GM19463 (cell line): Measurements from ENCODE around the gene ACTN3.
"Not testable (repeated sequence)": the region's sequence is repeated elsewhere in the genome, so short reads cannot be mapped to it uniquely, and the experiment has no call there.

Experiments used
- ATAC-seq: cut with Tn5 transposase; IDR thresholded peaks from one replicate; pipeline ENCODE4 v1.9.1; 2021; ENCODE audit warnings: mild to moderate bottlenecking, moderate library complexity; ENCODE audit not compliant: unreplicated experiment

ACTN3 gene

GRCh38 chr11:66562907-66563583 lies 16.3 kb downstream of the ACTN3 start:
- no peak for ATAC-seq

DNA sequence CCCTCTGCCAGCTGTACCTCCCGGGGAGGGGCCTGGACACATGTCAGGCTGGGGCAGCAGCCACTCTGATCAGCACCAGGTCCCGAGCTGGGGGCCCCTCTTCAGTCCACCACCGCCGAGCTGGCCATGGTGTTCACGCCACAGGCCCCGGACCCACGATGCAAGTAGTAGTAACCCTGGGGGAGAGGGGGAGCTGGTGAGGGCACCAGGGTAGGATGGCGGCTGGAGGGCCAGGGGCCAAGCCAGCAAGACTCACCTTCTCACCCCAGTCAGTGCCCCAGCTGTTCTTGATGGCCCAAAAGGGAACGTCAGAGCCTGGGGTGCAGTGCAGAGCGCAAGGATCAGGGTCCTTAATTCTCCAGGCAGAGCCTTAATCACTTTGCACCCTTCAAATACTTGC lies 17.1 kb downstream of the ACTN3 start:
- ATAC-seq, result no peak

DNA sequence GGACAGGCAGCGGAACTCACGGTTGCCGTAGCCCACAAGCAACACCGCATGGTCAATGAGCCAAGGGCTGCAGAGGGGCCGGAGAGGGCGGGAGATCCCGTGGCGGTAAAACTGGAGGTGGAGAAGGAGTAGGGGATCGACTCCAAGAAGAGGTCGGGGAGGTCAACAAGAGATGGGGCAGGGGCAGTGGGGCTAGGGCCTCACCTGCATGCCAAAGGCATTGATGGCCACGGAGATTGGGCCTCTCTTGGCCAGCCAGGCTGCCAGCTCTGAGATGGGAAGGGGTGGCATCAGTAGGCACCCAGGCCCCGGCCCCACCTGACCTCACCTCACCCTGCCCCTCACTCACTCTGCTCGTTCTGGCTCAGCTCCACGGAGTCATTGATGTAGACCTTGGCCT lies 17.8 kb downstream of the ACTN3 start:
- no peak for ATAC-seq

GRCh38 chr11:66564984-66565383 lies 18.3 kb downstream of the ACTN3 start:
- ATAC-seq, result no peak

DNA sequence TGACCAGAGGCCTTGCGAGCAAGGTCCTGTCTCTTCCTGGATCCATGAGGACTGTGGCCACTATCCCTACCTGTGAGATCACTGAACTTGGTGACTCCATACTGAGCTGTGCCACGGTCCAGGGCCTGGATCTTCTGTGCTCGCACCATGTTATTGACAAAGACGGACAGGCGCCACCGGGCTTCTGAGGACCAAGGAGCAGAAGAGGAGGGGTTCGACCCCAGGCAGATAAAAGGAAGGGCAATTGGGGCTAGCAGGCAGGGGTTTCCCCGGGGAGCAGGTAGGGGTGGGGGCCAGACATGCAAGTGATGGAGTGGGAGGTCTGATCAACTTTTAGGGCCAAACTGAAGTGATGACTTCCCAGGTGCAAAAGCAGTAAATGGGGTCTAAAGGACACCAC lies 19.5 kb downstream of the ACTN3 start:
- ATAC-seq, result no peak

DNA sequence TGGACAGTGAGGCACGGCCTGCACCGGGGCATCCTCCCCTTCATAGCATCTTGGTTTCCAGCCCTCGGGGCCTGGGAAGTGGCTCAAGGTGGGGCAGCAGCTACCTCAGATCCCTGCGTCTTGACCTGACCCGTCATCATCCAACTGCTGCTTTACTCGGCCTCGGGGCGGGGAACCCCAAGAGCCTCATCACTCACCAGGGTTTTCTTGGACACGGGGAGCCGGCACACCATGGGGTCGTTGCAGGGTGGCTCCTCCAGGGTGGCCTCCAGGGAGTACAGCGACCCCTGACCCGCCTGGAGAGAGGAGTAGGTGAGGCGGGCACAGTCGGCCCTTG lies 21.1 kb downstream of the ACTN3 start:
- ATAC-seq, result no peak

- peak; percentile 48 for ATAC-seq
Measured at GRCh38 chr11:66568124-66568916, 21.6 kb downstream of the ACTN3 start, which contains the start of gene CTSF. Gene CTSF (minus strand): TSS chr11:66568606. CDS start chr11:66568486, 120 bp downstream.

DNA sequence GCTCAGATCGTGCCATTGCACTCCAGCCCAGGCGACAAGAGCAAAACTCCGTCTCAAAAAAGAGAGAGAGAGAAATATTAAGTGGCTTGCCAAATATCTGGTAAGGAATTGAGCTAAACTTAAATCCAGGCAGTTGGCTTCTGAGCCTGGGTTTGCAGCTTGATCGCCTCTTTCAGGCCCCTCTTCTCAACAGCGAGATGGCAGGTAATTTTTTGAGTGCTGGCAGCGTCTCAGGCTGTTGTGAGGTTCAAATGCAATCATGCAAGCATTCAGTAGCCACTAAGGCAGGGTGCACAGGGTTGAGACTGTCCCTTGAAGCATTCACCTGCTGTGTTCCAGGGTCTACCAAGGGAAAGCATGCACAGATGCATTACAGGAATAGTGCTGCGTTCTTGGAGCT lies 22.4 kb downstream of the ACTN3 start:
- ATAC-seq, result no peak

DNA sequence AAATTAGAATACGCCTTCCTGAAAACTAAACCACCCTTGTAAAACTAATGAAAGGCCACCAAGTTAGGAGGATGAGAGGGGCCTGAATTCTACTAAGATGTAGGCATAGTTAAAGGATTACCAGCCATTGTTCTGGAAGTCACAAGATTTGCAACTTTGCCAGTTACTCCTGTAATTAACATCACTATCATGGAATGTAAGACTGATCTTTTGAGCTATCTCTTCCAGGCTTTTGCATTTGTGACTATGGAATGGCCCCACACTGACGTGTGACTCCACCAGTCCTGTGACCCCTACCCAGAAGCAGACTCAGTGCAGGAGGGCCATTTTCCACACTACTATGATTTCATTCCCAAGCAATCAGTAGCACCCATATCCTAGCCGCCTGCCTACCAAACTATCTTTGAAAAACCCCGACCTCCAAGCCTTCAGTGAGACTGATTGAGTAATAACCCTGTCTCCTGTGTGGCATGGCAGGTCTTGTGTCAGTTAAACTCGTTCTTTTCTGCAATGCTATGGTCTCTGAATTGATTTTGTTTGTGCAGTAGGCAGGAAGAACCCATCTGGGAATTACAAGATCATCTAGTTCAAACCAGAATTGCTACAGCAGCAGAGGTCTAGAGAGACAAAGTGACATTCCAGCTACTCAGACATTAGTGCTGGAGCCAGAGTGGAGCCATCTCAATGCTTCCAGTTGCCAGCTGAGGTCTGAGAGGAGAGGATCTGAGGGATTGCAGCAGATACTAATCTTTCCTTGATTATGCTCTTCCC lies 23.6 kb downstream of the ACTN3 start:
- no peak for ATAC-seq

GRCh38 chr11:66570850-66571180 lies 24.1 kb downstream of the ACTN3 start:
- ATAC-seq, result no peak

GRCh38 chr11:66579017-66579606 lies 32.4 kb downstream of the ACTN3 start:
- ATAC-seq, result no peak

GRCh38 chr11:66580803-66581202 lies 34.1 kb downstream of the ACTN3 start:
- no peak for ATAC-seq

DNA sequence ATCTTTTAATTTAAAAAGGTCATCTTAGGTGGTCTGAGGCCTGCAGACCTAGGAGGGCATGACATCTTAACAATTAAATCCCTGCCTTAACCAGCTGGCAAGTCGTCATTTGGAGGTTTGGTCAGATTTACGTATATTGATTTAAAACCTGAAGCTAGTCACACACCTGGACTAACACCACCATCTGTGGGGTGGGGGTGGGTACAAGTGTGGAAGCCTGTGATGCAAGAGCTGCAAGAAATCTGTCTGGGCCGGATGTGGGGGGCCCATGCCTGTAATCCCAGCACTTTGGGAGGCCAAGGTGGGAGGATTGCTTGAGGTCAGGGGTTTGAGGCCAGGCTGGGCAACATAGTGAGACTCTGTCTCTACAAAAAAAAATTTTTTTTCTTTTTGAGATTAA lies 34.6 kb downstream of the ACTN3 start:
- no peak for ATAC-seq

DNA sequence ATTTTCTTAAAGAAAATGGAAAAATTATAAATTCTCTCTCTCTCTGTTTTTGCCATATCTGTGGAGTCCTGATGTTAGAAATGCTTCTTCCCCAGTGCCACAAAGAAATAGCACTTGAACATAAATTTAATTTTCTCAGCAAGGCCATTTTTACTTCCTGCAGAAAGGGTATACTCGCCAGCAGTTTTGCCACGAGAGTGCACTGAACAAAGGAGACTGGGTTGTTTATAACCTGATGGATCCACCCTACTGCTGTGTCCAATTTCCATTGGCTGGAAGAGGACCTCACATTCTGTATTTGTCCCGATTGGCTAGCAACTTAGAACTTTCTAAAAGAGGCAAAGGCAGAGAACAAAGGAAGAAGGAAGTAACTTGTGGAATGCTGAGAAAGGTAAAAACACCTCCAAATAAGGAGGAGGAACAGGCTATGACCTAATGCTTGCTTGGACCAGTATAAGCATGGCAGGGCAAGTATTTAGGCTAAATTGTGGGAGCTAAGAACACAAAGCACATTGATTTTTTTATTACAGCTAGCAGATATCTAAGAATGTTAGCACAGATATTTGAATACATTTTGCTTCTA lies 36.0 kb downstream of the ACTN3 start:
- ATAC-seq, result not testable (repeated sequence)

- not testable (repeated sequence) for ATAC-seq
Measured at GRCh38 chr11:66585447-66585846, 38.7 kb downstream of the ACTN3 start.

GRCh38 chr11:66586136-66586535 lies 39.4 kb downstream of the ACTN3 start:
- ATAC-seq, result no peak

DNA sequence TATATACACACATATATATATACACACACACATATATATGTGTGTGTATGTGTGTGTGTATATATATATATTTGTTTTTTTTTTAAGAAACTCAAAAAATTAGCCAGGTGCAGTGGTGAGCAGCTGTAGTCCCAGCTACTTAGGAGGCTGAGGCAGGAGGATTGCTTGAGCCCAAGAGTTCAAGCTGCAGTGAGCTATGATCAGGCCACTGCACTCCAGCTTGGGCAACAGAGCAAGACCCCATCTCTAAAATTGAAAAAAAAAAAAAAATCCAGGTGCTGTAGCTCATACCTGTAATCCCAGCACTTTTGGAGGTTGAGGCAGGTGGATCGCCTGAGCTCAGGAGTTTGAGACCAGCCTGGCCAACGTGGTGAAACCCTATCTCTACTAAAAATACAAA lies 42.6 kb downstream of the ACTN3 start:
- not testable (repeated sequence) for ATAC-seq

DNA sequence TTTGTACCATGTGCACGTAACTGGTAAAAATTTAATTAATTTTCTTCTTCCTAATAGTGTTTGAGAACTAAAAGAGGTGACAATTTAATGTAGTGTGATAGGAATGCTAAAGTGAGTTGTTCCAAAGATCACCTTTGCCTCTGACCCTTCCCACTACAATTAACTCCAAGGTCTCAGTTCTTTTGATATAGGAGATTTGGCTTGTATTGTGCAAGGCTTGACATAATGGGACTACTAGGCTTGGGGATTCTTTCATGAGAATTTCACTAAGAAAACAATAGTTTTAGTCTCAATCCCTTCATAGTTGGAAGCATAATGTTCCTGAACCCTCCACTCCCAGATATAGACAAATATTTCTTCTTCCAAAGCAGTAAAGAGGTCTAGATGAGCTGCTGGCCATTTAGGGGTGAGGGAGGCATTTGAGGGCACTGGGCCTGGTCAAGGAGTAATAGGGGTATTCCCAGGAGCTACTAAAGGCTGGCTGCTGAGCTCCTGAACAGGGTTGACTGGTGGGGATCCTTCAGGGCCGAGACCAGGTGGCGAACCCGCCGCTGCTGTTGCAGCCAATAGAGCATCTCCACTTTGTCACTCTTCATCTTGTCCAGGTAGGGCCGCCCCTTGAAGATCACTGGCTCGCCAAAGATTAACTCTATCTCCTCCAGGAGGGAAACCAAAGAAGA lies 43.4 kb downstream of the ACTN3 start:
- no peak for ATAC-seq

- no peak for ATAC-seq
Measured at GRCh38 chr11:66591175-66591574, 44.5 kb downstream of the ACTN3 start.

DNA sequence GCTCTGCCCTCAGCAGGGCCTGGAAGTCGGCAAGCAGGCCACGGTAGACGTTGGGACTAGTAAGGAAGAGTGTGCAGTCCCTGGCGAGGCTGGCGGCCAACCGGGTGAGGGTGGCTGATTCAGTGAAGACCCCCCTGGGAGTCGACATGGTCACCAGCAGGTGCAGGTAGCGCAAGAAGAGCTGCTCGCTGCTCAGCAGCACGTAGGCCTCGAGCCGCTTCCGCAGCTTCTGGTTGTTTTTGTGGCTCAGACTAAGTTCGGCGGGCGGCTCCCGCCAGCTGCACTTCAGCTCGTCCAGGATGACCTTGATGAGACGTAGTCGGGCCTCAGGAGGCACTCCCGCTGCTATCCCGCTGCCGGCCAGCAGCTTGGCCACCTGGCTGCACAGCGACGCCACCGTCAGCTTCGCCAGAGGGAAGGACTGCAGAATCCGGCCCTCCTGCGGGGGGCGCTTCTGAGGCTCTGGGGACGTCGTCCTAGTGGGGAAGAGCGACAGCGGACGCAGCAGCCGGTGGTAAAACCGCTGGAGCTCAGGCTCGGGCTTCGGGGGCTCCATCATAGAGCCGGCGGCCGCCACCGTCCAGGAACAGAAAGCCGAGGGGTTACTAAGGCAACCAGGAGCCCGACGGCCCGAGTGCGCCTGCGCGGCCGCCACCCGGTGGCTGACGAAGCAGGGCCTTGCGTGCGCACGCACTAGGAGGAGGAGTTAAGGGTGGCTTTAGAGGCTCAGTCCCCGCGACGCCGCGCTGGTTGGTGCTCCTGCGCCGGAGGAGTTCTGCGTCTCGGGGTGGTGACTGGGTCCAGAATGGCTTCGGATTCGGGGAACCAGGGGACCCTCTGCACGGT lies 46.0 kb downstream of the ACTN3 start, which contains the start of the genes CCDC87 and CCS:
TSS of gene CCDC87 (minus strand) at position 607 of the 846 bp plus-strand sequence. CDS start at position 559, 48 bp downstream.
TSS of gene CCS (plus strand) at position 729 of the 846 bp plus-strand sequence. CDS start at position 806, 77 bp downstream.
- peak; percentile 93 for ATAC-seq
